GM20431 (cell line): ENCODE results near the gene FMN2.

Experiments
- in situ Hi-C: fragments of 300-500 bp; cut with MseI, MboI; formaldehyde crosslinking; loops from one replicate; pipeline ENCODE4 v1.15.0; 2020; ENCODE audit warnings: low sequenced_read_pairs; ENCODE audit not compliant: unreplicated experiment

Gene FMN2

GRCh38 chr1:240189386-240189989 lies 97.8 kb downstream of the FMN2 start:
- in situ Hi-C loops: no loop called here

GRCh38 chr1:240190881-240191401 lies 99.3 kb downstream of the FMN2 start:
- in situ Hi-C loops: no loop called here

GRCh38 chr1:240192851-240193250 lies 101.2 kb downstream of the FMN2 start:
- in situ Hi-C loops: no loop called here

- in situ Hi-C loops: no loop called here
Measured at GRCh38 chr1:240193679-240194078, 102.0 kb downstream of the FMN2 start.

- in situ Hi-C loops: no loop called here
Measured at GRCh38 chr1:240194120-240194519, 102.4 kb downstream of the FMN2 start.

GRCh38 chr1:240198376-240198775 lies 106.7 kb downstream of the FMN2 start:
- in situ Hi-C loops: no loop called here

- in situ Hi-C loops: no loop called here
Measured at GRCh38 chr1:240199758-240200645, 108.3 kb downstream of the FMN2 start.

GRCh38 chr1:240201931-240202330 lies 110.2 kb downstream of the FMN2 start:
- in situ Hi-C loops: no loop called here

- in situ Hi-C loops: no loop called here
Measured at GRCh38 chr1:240207073-240207709, 115.5 kb downstream of the FMN2 start.

GRCh38 chr1:240210026-240210425 lies 118.3 kb downstream of the FMN2 start:
- in situ Hi-C loops: no loop called here

- in situ Hi-C loops: no loop called here
Measured at GRCh38 chr1:240212556-240212955, 120.9 kb downstream of the FMN2 start.

GRCh38 chr1:240217403-240217802 lies 125.7 kb downstream of the FMN2 start:
- in situ Hi-C loops: no loop called here

GRCh38 chr1:240219104-240219503 lies 127.4 kb downstream of the FMN2 start:
- in situ Hi-C loops: no loop called here

GRCh38 chr1:240226102-240226501 lies 134.4 kb downstream of the FMN2 start:
- in situ Hi-C loops: no loop called here

GRCh38 chr1:240230816-240231215 lies 139.1 kb downstream of the FMN2 start:
- in situ Hi-C loops: no loop called here

GRCh38 chr1:240232530-240232929 lies 140.8 kb downstream of the FMN2 start:
- in situ Hi-C loops: no loop called here

GRCh38 chr1:240234485-240235210 lies 143.0 kb downstream of the FMN2 start:
- in situ Hi-C loops: no loop called here

- in situ Hi-C loops: no loop called here
Measured at GRCh38 chr1:240235521-240236288, 144.0 kb downstream of the FMN2 start.

- in situ Hi-C loops: no loop called here
Measured at GRCh38 chr1:240237305-240237721, 145.6 kb downstream of the FMN2 start.
